GM23338 (cell line): Measurements from ENCODE around the gene TEX9. TPM values are rescaled to one million over a fixed set of nuclear protein-coding genes. Genes with fewer than 3 reads are reported as not detected.

Experiments
- ATAC-seq: fragments of 200-7000 bp; cut with Tn5 transposase; 3 replicates; pipeline ENCODE4 v1.9.1; 2020
- DNase-seq: peaks from one replicate; pipeline ENCODE4 v3.0.0-alpha.2; 2015; ENCODE audit warnings: low spot score
- H2AFZ ChIP-seq: fragments of 200-600 bp; sonication (generic); 2 replicates; pipeline ENCODE4 v1.8.0; 2016; ENCODE audit warnings: antibody characterized with exemption, mild to moderate bottlenecking, moderate library complexity
- H3F3A ChIP-seq: fragments of 200-600 bp; sonication (generic); replicated peaks from 2 replicates; pipeline ENCODE4 v1.8.0; 2017; ENCODE audit warnings: antibody characterized with exemption, mixed run types, low read depth
- H3K27ac ChIP-seq: fragments of 200-600 bp; sonication (generic); 2 replicates; pipeline ENCODE4 v1.6.1; 2016; ENCODE audit warnings: low read depth
- H3K27me3 ChIP-seq: fragments of 200-600 bp; sonication (generic); 2 replicates; pipeline ENCODE4 v1.8.0; 2016; ENCODE audit warnings: mild to moderate bottlenecking, mixed run types, moderate library complexity; ENCODE audit not compliant: insufficient read depth
- H3K36me3 ChIP-seq: fragments of 200-600 bp; sonication (generic); 2 replicates; pipeline ENCODE4 v1.8.0; 2016; ENCODE audit warnings: mild to moderate bottlenecking; ENCODE audit not compliant: insufficient read depth
- H3K4me1 ChIP-seq: fragments of 200-600 bp; sonication (generic); 2 replicates; pipeline ENCODE4 v1.8.0; 2016; ENCODE audit warnings: mild to moderate bottlenecking, moderate library complexity; ENCODE audit not compliant: insufficient read depth
- H3K4me2 ChIP-seq: fragments of 200-600 bp; sonication (generic); 2 replicates; pipeline ENCODE4 v1.7.1; 2017; ENCODE audit warnings: mixed run types
- H3K4me3 ChIP-seq: fragments of 200-600 bp; sonication (generic); 2 replicates; pipeline ENCODE4 v1.6.1; 2016; ENCODE audit warnings: mixed run types
- H3K79me2 ChIP-seq: fragments of 200-600 bp; sonication (generic); replicated peaks from 2 replicates; pipeline ENCODE4 v1.8.0; 2017; ENCODE audit warnings: mild to moderate bottlenecking; ENCODE audit not compliant: insufficient read depth
- H3K9me2 ChIP-seq: fragments of 200-600 bp; sonication (generic); 2 replicates; pipeline ENCODE4 v1.8.0; 2017; ENCODE audit not compliant: insufficient read depth
- H4K20me1 ChIP-seq: fragments of 200-600 bp; sonication (generic); replicated peaks from 2 replicates; pipeline ENCODE4 v1.8.0; 2017; ENCODE audit warnings: mild to moderate bottlenecking; ENCODE audit not compliant: insufficient read depth
- H3K27ac Mint-ChIP-seq: 2 replicates; pipeline ENCODE4 v1.8.0; 2020; ENCODE audit warnings: inconsistent platforms, mild to moderate bottlenecking, moderate library complexity, mixed read lengths
- H3K27me3 Mint-ChIP-seq: 3 replicates; pipeline ENCODE4 v1.8.0; 2022; ENCODE audit warnings: low read depth, mild to moderate bottlenecking, moderate library complexity, mixed read lengths, inconsistent platforms; ENCODE audit not compliant: insufficient read depth, poor library complexity
- H3K36me3 Mint-ChIP-seq: 3 replicates; pipeline ENCODE4 v1.8.0; 2021; ENCODE audit warnings: low read depth, mild to moderate bottlenecking, inconsistent platforms, moderate library complexity, mixed read lengths
- H3K4me1 Mint-ChIP-seq: 3 replicates; pipeline ENCODE4 v1.8.0; 2020; ENCODE audit warnings: mild to moderate bottlenecking, inconsistent platforms, mixed read lengths
- H3K4me3 Mint-ChIP-seq: 3 replicates; pipeline ENCODE4 v1.8.0; 2021; ENCODE audit warnings: moderate library complexity, mild to moderate bottlenecking, inconsistent platforms, mixed read lengths
- H3K9me3 Mint-ChIP-seq: 3 replicates; pipeline ENCODE4 v1.8.0; 2020; ENCODE audit warnings: moderate library complexity, mild to moderate bottlenecking, inconsistent platforms, mixed read lengths
- CTCF ChIP-seq, 2 experiments: fragments of 200-600 bp in 1 of 2; sonication (generic) in 1 of 2; conservative IDR thresholded peaks; 2 replicates each; pipeline versions ENCODE4 v1.5.1 to v1.6.1; 2016 to 2017; ENCODE audit warnings: antibody characterized with exemption in 2 of 2, low read depth in 2 of 2, mild to moderate bottlenecking in 2 of 2, moderate library complexity in 1 of 2
- ETS1 ChIP-seq: IDR thresholded peaks from 2 replicates; pipeline ENCODE4 v1.6.1; 2016; ENCODE audit warnings: antibody characterized with exemption
- EZH2 ChIP-seq: fragments of 200-600 bp; sonication (generic); IDR thresholded peaks from one replicate; pipeline ENCODE4 v1.8.0; 2017; ENCODE audit warnings: antibody characterized with exemption, mild to moderate bottlenecking, low read depth; ENCODE audit not compliant: unreplicated experiment
- JUNB ChIP-seq: IDR thresholded peaks from one replicate; pipeline ENCODE4 v1.6.1; 2016; ENCODE audit warnings: antibody characterized with exemption; ENCODE audit not compliant: unreplicated experiment
- NANOG ChIP-seq: IDR thresholded peaks from 2 replicates; pipeline ENCODE4 v1.6.1; 2016; ENCODE audit warnings: antibody characterized with exemption, borderline replicate concordance
- POLR2AphosphoS5 ChIP-seq: IDR thresholded peaks from 2 replicates; pipeline ENCODE4 v1.6.1; 2016; ENCODE audit warnings: antibody characterized with exemption, low read depth
- REST ChIP-seq: IDR thresholded peaks from one replicate; pipeline ENCODE4 v1.6.1; 2018; ENCODE audit warnings: antibody characterized with exemption; ENCODE audit not compliant: unreplicated experiment
- ZNF331 ChIP-seq: fragments of 250-450 bp; sonication (Bioruptor Pico); IDR thresholded peaks from 2 replicates; pipeline ENCODE4 v1.5.0; 2020; ENCODE audit warnings: low read depth, mild to moderate bottlenecking, moderate library complexity
- ZNF462 ChIP-seq: fragments of 250-450 bp; sonication (Bioruptor Pico); IDR thresholded peaks from 2 replicates; pipeline ENCODE4 v1.5.0; 2020; ENCODE audit warnings: mild to moderate bottlenecking, moderate library complexity
- polyA plus RNA-seq: library from polyadenylated mRNA; unstranded; fragments of >200 nt; fragmentation: Nextera tagmentation; extraction: Ambion mirVana; gene quantifications from 2 replicates; pipeline ENCODE4 v1.2.1, GENCODE V29; 2016
- total RNA-seq: library from RNA; depleted of rRNA; stranded (reverse); fragments of >200 nt; shearing (Covaris generic); gene quantifications from 2 replicates; pipeline ENCODE4 v1.2.3, GENCODE V29; 2014

TEX9 gene
- total and polyA plus RNA-seq, 2 experiments from 2014 or later, result 19.6 to 21.8 TPM

GRCh38 chr15:56428821-56429458 lies 63.7 kb downstream of the TEX9 start:
- no peaks in the 10 kb centered on the region for H3K27me3 ChIP-seq
- peak; percentile 52 for DNase-seq
- no peak overlapping the region for H3K4me2 ChIP-seq
- Mint-ChIP-seq H3K9me3 (no peaks in the 10 kb centered on the region), H3K4me3 (no peak overlapping the region), H3K4me1 (no peaks in the 10 kb centered on the region), H3K36me3 (no peaks in the 10 kb centered on the region; the same call in 2 of the 3 replicates), H3K27me3 (no peaks in the 10 kb centered on the region), H3K27ac (no peak overlapping the region)
- H3K4me3 ChIP-seq, result no peak overlapping the region
- no peaks in the 10 kb centered on the region for H4K20me1 ChIP-seq
- no peak for ATAC-seq
- H3K79me2 ChIP-seq, result no peaks in the 10 kb centered on the region
- H3K27ac ChIP-seq, result no peak overlapping the region
- no peaks in the 10 kb centered on the region for H3K4me1 ChIP-seq
- no peaks in the 10 kb centered on the region for H3K9me2 ChIP-seq
- peak in 1 of 2 experiments; percentile 78 for TF ChIP-seq CTCF (conservative IDR thresholded peaks at IDR 0.05; ENCODE audit: low read depth in 2 of 2)
- no peak for TF ChIP-seq REST
- TF ChIP-seq ETS1, result no peak
- TF ChIP-seq ZNF331 (CRISPR knock-in tag), result no peak
- H2AFZ ChIP-seq, result no peak overlapping the region
- no peaks in the 10 kb centered on the region for H3F3A ChIP-seq
- no peaks in the 10 kb centered on the region for H3K36me3 ChIP-seq

GRCh38 chr15:56432304-56432703 lies 67.1 kb downstream of the TEX9 start:
- Histone ChIP-seq H3K4me1 (no peaks in the 10 kb centered on the region), H3K36me3 (no peaks in the 10 kb centered on the region), H3K4me2 (no peak overlapping the region), H4K20me1 (no peaks in the 10 kb centered on the region), H3K79me2 (no peaks in the 10 kb centered on the region), H2AFZ (no peak overlapping the region), H3K27me3 (no peaks in the 10 kb centered on the region), H3K27ac (no peak overlapping the region), H3K4me3 (no peak overlapping the region), H3F3A (no peaks in the 10 kb centered on the region), H3K9me2 (no peaks in the 10 kb centered on the region)
- ATAC-seq (no peak), DNase-seq (no peak)
- Mint-ChIP-seq H3K4me3 (no peak overlapping the region), H3K27ac (no peak overlapping the region), H3K9me3 (peaks cover 16% of the 10 kb centered on the region), H3K27me3 (no peaks in the 10 kb centered on the region), H3K36me3 (peaks cover 24% of the 10 kb centered on the region), H3K4me1 (no peaks in the 10 kb centered on the region)
- TF ChIP-seq EZH2 (no peak), POLR2AphosphoS5 (no peak), NANOG (no peak), JUNB (no peak), ZNF462 (CRISPR knock-in tag) (no peak)
